ENCODE results near the gene SPATA17.

The SPATA17 gene

GRCh38 chr1:217856342-217857034 is 225.3 kb downstream of the SPATA17 start:
- TF ChIP-seq POLR2A (IDR thresholded peaks at IDR 0.05; ENCODE audit: low read depth, low read length), result no peak
- DNase-seq (ENCODE audit: insufficient read length, low spot score) (no peak), FAIRE-seq (no peak)

GRCh38 chr1:217857061-217857460 is 225.9 kb downstream of the SPATA17 start:
- DNase-seq (ENCODE audit: insufficient read length, low spot score) (no peak), FAIRE-seq (no peak)
- TF ChIP-seq POLR2A (IDR thresholded peaks at IDR 0.05; ENCODE audit: low read depth, low read length), result no peak

GRCh38 chr1:217861658-217862057 is 230.5 kb downstream of the SPATA17 start:
- DNase-seq (ENCODE audit: insufficient read length, low spot score) (no peak), FAIRE-seq (no peak)
- TF ChIP-seq POLR2A (IDR thresholded peaks at IDR 0.05; ENCODE audit: low read depth, low read length), result no peak

GRCh38 chr1:217867446-217867995 is 236.4 kb downstream of the SPATA17 start:
- no peak for TF ChIP-seq POLR2A (IDR thresholded peaks at IDR 0.05; ENCODE audit: low read depth, low read length)

GRCh38 chr1:217871955-217872354 is 240.8 kb downstream of the SPATA17 start:
- FAIRE-seq (no peak), DNase-seq (ENCODE audit: insufficient read length, low spot score) (no peak)
- no peak for TF ChIP-seq POLR2A (IDR thresholded peaks at IDR 0.05; ENCODE audit: low read depth, low read length)

More at GRCh38 chr1:217867446-217867995, 236.4 kb downstream of the SPATA17 start:
- FAIRE-seq, result no peak
- no peak for DNase-seq (ENCODE audit: insufficient read length, low spot score)

GRCh38 chr1:217875229-217875628 is 244.1 kb downstream of the SPATA17 start:
- TF ChIP-seq POLR2A (IDR thresholded peaks at IDR 0.05; ENCODE audit: low read depth, low read length), result no peak
- no peak for FAIRE-seq

GRCh38 chr1:217876401-217876800 is 245.3 kb downstream of the SPATA17 start:
- DNase-seq (ENCODE audit: insufficient read length, low spot score) (no peak), FAIRE-seq (no peak)
- TF ChIP-seq POLR2A (IDR thresholded peaks at IDR 0.05; ENCODE audit: low read depth, low read length), result no peak

More at GRCh38 chr1:217875229-217875628, 244.1 kb downstream of the SPATA17 start:
- no peak for DNase-seq (ENCODE audit: insufficient read length, low spot score)

GRCh38 chr1:217876896-217877295 is 245.8 kb downstream of the SPATA17 start:
- no peak for DNase-seq (ENCODE audit: insufficient read length, low spot score)
- no peak for FAIRE-seq
- no peak for TF ChIP-seq POLR2A (IDR thresholded peaks at IDR 0.05; ENCODE audit: low read depth, low read length)

GRCh38 chr1:217881131-217881543 is 250.0 kb downstream of the SPATA17 start:
- DNase-seq (ENCODE audit: insufficient read length, low spot score) (no peak), FAIRE-seq (no peak)
- no peak for TF ChIP-seq POLR2A (IDR thresholded peaks at IDR 0.05; ENCODE audit: low read depth, low read length)

- no peak for TF ChIP-seq POLR2A (IDR thresholded peaks at IDR 0.05; ENCODE audit: low read depth, low read length)
- no peak for FAIRE-seq
- DNase-seq (ENCODE audit: insufficient read length, low spot score), result no peak
Measured at GRCh38 chr1:217881607-217882332, 250.6 kb downstream of the SPATA17 start.

GRCh38 chr1:217885181-217885580 is 254.0 kb downstream of the SPATA17 start:
- TF ChIP-seq POLR2A (IDR thresholded peaks at IDR 0.05; ENCODE audit: low read depth, low read length), result no peak
- no peak for FAIRE-seq

GRCh38 chr1:217888328-217888727 is 257.2 kb downstream of the SPATA17 start:
- TF ChIP-seq POLR2A (IDR thresholded peaks at IDR 0.05; ENCODE audit: low read depth, low read length), result no peak
- no peak for FAIRE-seq
- DNase-seq (ENCODE audit: insufficient read length, low spot score), result no peak

More at GRCh38 chr1:217885181-217885580, 254.0 kb downstream of the SPATA17 start:
- DNase-seq (ENCODE audit: insufficient read length, low spot score), result no peak

GRCh38 chr1:217889401-217889800 is 258.3 kb downstream of the SPATA17 start:
- no peak for TF ChIP-seq POLR2A (IDR thresholded peaks at IDR 0.05; ENCODE audit: low read depth, low read length)
- DNase-seq (ENCODE audit: insufficient read length, low spot score), result no peak
- FAIRE-seq, result no peak

GRCh38 chr1:217891966-217892365 is 260.8 kb downstream of the SPATA17 start:
- DNase-seq (ENCODE audit: insufficient read length, low spot score) (no peak), FAIRE-seq (no peak)
- TF ChIP-seq POLR2A (IDR thresholded peaks at IDR 0.05; ENCODE audit: low read depth, low read length), result no peak

Measured in H54 (cell line).